GM12878 (cell line): ENCODE data around the gene MRPL33. TPM values are rescaled to one million over a fixed set of nuclear protein-coding genes. Genes with fewer than 3 reads are reported as not detected.

Experiments used
- ATAC-seq: fragments of 200-7000 bp; cut with Tn5 transposase; 3 replicates; pipeline ENCODE4 v1.9.1; 2020; ENCODE audit warnings: mild to moderate bottlenecking, moderate library complexity
- BruUV-seq: library from RNA; stranded (reverse); fragments of 400-500 nt; replicated peaks from 2 replicates; lab custom pipeline; 2021; lab: Mats Ljungman, UMichigan
- CTCF ChIA-PET: fragments of 300-600 bp; sonication (Branson Sonifier 250); formaldehyde crosslinking; extraction: SDS; loops from one replicate; lab custom pipeline; 2021; ENCODE audit warnings: inconsistent platforms; lab: Yijun Ruan, JAX
- POLR2A ChIA-PET: fragments of 350-600 bp; formaldehyde crosslinking; extraction: SDS; loops from one replicate; lab custom pipeline; 2021; ENCODE audit warnings: inconsistent platforms; lab: Charles Lee
- RAD21 ChIA-PET: fragments of 300-600 bp; sonication (Branson Sonifier 250); formaldehyde crosslinking; loops from one replicate; lab custom pipeline; 2023; ENCODE audit warnings: antibody characterized with exemption; ENCODE audit not compliant: unreplicated experiment; lab: Charles Lee
- SMC1A ChIA-PET: fragments of 300-600 bp; sonication (Branson Sonifier 250); formaldehyde crosslinking; loops from one replicate; lab custom pipeline; 2023; ENCODE audit not compliant: unreplicated experiment, uncharacterized antibody; lab: Charles Lee
- DNase-seq: peaks from one replicate; pipeline ENCODE4 v3.0.0-alpha.2; 2011; ENCODE audit warnings: low read depth, low spot score
- FAIRE-seq: peaks from 3 replicates; lab custom pipeline; 2011; peaks lifted over from hg19 to GRCh38; lab: Jason Lieb, UNC
- H2AFZ ChIP-seq: 2 replicates; pipeline ENCODE4 v1.6.0; 2011; ENCODE audit warnings: low read depth, low read length, control low read depth; ENCODE audit not compliant: control insufficient read depth
- H3K27ac ChIP-seq: 2 replicates; pipeline ENCODE4 v1.5.1; 2011; ENCODE audit warnings: control low read depth; ENCODE audit not compliant: control insufficient read depth, insufficient read depth
- H3K27me3 ChIP-seq, 2 experiments: replicated peaks in 1 of 2; 2 replicates each; pipeline versions ENCODE4 v1.6.0 to v1.6.1; 2011; ENCODE audit warnings: low read length in 1 of 2; ENCODE audit not compliant: control insufficient read depth in 2 of 2, insufficient read depth in 2 of 2
- H3K36me3 ChIP-seq, 2 experiments: 2 replicates each; pipeline ENCODE4 v1.5.1; 2011; ENCODE audit warnings: low read length in 1 of 2; ENCODE audit not compliant: control insufficient read depth in 2 of 2, insufficient read depth in 2 of 2
- H3K4me1 ChIP-seq: 2 replicates; pipeline ENCODE4 v1.6.1; 2011; ENCODE audit warnings: mild to moderate bottlenecking, low read length, moderate library complexity, mixed read lengths; ENCODE audit not compliant: control insufficient read depth, insufficient read depth
- H3K4me2 ChIP-seq: 2 replicates; pipeline ENCODE4 v1.6.0; 2011; ENCODE audit warnings: control low read depth; ENCODE audit not compliant: control insufficient read depth, insufficient read depth
- H3K4me3 ChIP-seq: fragments of 200-600 bp; sonication (generic); 2 replicates; pipeline ENCODE4 v1.5.1; 2016
- H3K79me2 ChIP-seq: 2 replicates; pipeline ENCODE4 v1.6.0; 2011; ENCODE audit warnings: low read length; ENCODE audit not compliant: control insufficient read depth, insufficient read depth
- H3K9ac ChIP-seq: 2 replicates; pipeline ENCODE4 v1.8.0; 2011; ENCODE audit warnings: low read length, control low read depth, mixed read lengths; ENCODE audit not compliant: control insufficient read depth, insufficient read depth
- H3K9me3 ChIP-seq: replicated peaks from 3 replicates; pipeline ENCODE4 v1.5.1; 2011; ENCODE audit warnings: mild to moderate bottlenecking, low read length; ENCODE audit not compliant: control insufficient read depth, insufficient read depth
- H4K20me1 ChIP-seq: 2 replicates; pipeline ENCODE4 v1.6.0; 2011; ENCODE audit not compliant: control insufficient read depth, insufficient read depth
- BACH1 ChIP-seq: fragments of 450-650 bp; IDR thresholded peaks from 2 replicates; pipeline ENCODE4 v1.6.1; 2017; ENCODE audit warnings: mild to moderate bottlenecking, borderline replicate concordance
- FOS ChIP-seq: IDR thresholded peaks from 3 replicates; pipeline ENCODE4 v1.6.1; 2011; ENCODE audit warnings: borderline replicate concordance; ENCODE audit not compliant: insufficient read length; ENCODE audit errors: extremely low read depth
- GABPA ChIP-seq: IDR thresholded peaks from 2 replicates; pipeline ENCODE4 v1.6.1; 2014; ENCODE audit warnings: antibody characterized with exemption, low read depth, mild to moderate bottlenecking, inconsistent platforms
- KDM1A ChIP-seq: fragments of 200-600 bp; sonication (generic); IDR thresholded peaks from 2 replicates; pipeline ENCODE4 v1.6.1; 2016; ENCODE audit warnings: borderline replicate concordance
- LARP7 ChIP-seq: fragments of 450-650 bp; IDR thresholded peaks from 2 replicates; pipeline ENCODE4 v1.6.1; 2017; ENCODE audit warnings: mild to moderate bottlenecking
- NFYA ChIP-seq: IDR thresholded peaks from 2 replicates; pipeline ENCODE4 v1.6.1; 2011; ENCODE audit warnings: low read depth, mild to moderate bottlenecking, low read length, improper control_type of control experiment, borderline replicate concordance
- RAD51 ChIP-seq: fragments of 450-650 bp; IDR thresholded peaks from 2 replicates; pipeline ENCODE4 v1.6.1; 2016; ENCODE audit warnings: moderate library complexity, mild to moderate bottlenecking, inconsistent platforms
- RB1 ChIP-seq: fragments of 450-650 bp; formaldehyde crosslinking; IDR thresholded peaks from 2 replicates; pipeline ENCODE4 v1.6.1; 2017; ENCODE audit warnings: mild to moderate bottlenecking, borderline replicate concordance
- TAF1 ChIP-seq: IDR thresholded peaks from 2 replicates; pipeline ENCODE4 v1.6.1; 2011; ENCODE audit warnings: mild to moderate bottlenecking, low read depth, low read length, borderline replicate concordance
- TARDBP ChIP-seq: IDR thresholded peaks from 2 replicates; pipeline ENCODE4 v1.6.1; 2016; ENCODE audit warnings: borderline replicate concordance
- TBL1XR1 ChIP-seq: IDR thresholded peaks from 2 replicates; pipeline ENCODE4 v1.6.1; 2012; ENCODE audit warnings: low read depth, low read length, improper control_type of control experiment
- TCF7 ChIP-seq: IDR thresholded peaks from 2 replicates; pipeline ENCODE4 v1.6.1; 2014; ENCODE audit warnings: antibody characterized with exemption, borderline replicate concordance
- WGBS: methylation state at CpG from one replicate; pipeline ENCODE4 v1.1.6; 2016; ENCODE audit warnings: low lambda C conversion rate; ENCODE audit not compliant: insufficient replicate concordance, insufficient coverage; ENCODE audit errors: missing lambda C conversion rate; 5-methylcytosine and 5-hydroxymethylcytosine counted together
- in situ Hi-C: fragments of 300-500 bp; cut with MboI; formaldehyde crosslinking; loops from 9 replicates; pipeline ENCODE4 v1.14.3; 2018; ENCODE audit warnings: mixed read lengths
- intact Hi-C: fragments of 100-400 bp; cut with micrococcal nuclease; formaldehyde crosslinking; loops from one replicate; pipeline ENCODE4 v1.14.2; 2022; ENCODE audit not compliant: unreplicated experiment
- polyA plus RNA-seq, 11 experiments: library from polyadenylated mRNA; depleted of rRNA in 4 of 11; unstranded in 6 of 11; stranded (reverse) in 5 of 11; fragments of >200 nt; fragmentation: Nextera tagmentation in 4 of 11; fragmentation: Illumina TruSeq in 1 of 11; extraction: Ambion mirVana in 4 of 11; extraction: Trizol in 1 of 11; gene quantifications; 1 replicate in 1 of 11; 2 replicates in 10 of 11; pipeline versions ENCODE4 v1.2.1 to v1.2.3, GENCODE V29; 2011 to 2016; ENCODE audit warnings: inconsistent platforms in 2 of 11, missing spikeins in 2 of 11, low read depth in 1 of 11
- total RNA-seq, 4 experiments: library from RNA; depleted of rRNA in 3 of 4; stranded (reverse); fragments of >200 nt in 3 of 4; fragmentation: Illumina TruSeq in 1 of 4; extraction: Trizol in 1 of 4; gene quantifications; 2 replicates each; pipeline versions ENCODE4 v1.2.1 to v1.2.3, GENCODE V29; 2013 to 2021
- TF ChIP-seq, protein P1 (sequence below): fragments of 450-650 bp; IDR thresholded peaks from 2 replicates; pipeline ENCODE4 v1.6.1; 2014; ENCODE audit warnings: mild to moderate bottlenecking
- TF ChIP-seq, protein P2 (sequence below): IDR thresholded peaks from 2 replicates; pipeline ENCODE4 v1.6.1; 2011; ENCODE audit warnings: low read depth, mild to moderate bottlenecking, low read length, moderate library complexity, borderline replicate concordance; ENCODE audit errors: extremely low read depth
- TF ChIP-seq, protein P3 (sequence below): fragments of 450-650 bp; IDR thresholded peaks from 2 replicates; pipeline ENCODE4 v1.6.1; 2016; ENCODE audit warnings: mild to moderate bottlenecking, moderate library complexity, borderline replicate concordance
- TF ChIP-seq, protein P4 (sequence below): IDR thresholded peaks from 2 replicates; pipeline ENCODE4 v1.6.1; 2011; ENCODE audit warnings: borderline replicate concordance, low read depth, mild to moderate bottlenecking, moderate library complexity, mixed read lengths, low read length; ENCODE audit not compliant: insufficient read depth; ENCODE audit errors: extremely low read length

Gene MRPL33
- total and polyA plus RNA-seq, 10 of the 15 experiments (the other 5 are each of a cell fraction or from before 2014, with no cell fraction given) = 50.1 to 318 (median 160) TPM

DNA sequence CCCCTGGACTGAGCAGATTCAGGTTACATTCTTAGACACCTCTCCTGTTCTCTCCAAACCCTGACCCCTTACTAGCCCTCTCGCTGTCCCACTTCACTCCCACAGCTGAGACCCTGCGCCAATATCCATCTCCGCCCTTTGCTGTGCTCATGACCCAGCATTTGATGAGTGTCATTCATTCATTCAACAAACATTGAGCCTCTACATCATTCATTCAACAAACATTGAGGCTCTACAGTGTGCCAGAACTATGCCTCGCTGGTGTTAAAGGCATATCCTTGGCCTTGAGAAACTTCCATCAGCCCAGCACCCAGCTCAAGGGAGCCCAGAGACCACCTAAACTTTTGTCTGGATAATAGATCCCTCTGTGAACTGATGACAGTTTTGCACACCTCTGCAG, 41.9 kb upstream of the MRPL33 start:
- Histone ChIP-seq H4K20me1 (no peaks in the 10 kb centered on the region), H3K4me2 (no peak overlapping the region), H3K9me3 (no peaks in the 10 kb centered on the region; the same call in 2 of the 3 replicates), H3K36me3 (no peaks in the 10 kb centered on the region), H3K79me2 (no peaks in the 10 kb centered on the region), H3K9ac (no peak overlapping the region), H3K27ac (no peak overlapping the region), H2AFZ (no peak overlapping the region), H3K4me3 (no peak overlapping the region), H3K4me1 (peaks cover 3% of the 10 kb centered on the region; the same call in 1 of the 2 replicates), H3K27me3 (no peaks in the 10 kb centered on the region)
- 64% methylated on average over 4 of the region's 4 CpGs for WGBS
- TF ChIP-seq TBL1XR1 (no peak), LARP7 (no peak), TAF1 (no peak), BACH1 (no peak), RB1 (no peak), RAD51 (no peak), TCF7 (no peak), NFYA (no peak), FOS (no peak), KDM1A (no peak), GABPA (no peak), TARDBP (no peak)
- TF ChIP-seq, protein P1, sequence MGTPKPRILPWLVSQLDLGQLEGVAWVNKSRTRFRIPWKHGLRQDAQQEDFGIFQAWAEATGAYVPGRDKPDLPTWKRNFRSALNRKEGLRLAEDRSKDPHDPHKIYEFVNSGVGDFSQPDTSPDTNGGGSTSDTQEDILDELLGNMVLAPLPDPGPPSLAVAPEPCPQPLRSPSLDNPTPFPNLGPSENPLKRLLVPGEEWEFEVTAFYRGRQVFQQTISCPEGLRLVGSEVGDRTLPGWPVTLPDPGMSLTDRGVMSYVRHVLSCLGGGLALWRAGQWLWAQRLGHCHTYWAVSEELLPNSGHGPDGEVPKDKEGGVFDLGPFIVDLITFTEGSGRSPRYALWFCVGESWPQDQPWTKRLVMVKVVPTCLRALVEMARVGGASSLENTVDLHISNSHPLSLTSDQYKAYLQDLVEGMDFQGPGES = no peak
- TF ChIP-seq, protein P2, sequence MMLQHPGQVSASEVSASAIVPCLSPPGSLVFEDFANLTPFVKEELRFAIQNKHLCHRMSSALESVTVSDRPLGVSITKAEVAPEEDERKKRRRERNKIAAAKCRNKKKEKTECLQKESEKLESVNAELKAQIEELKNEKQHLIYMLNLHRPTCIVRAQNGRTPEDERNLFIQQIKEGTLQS = no peak
- TF ChIP-seq, protein P3, sequence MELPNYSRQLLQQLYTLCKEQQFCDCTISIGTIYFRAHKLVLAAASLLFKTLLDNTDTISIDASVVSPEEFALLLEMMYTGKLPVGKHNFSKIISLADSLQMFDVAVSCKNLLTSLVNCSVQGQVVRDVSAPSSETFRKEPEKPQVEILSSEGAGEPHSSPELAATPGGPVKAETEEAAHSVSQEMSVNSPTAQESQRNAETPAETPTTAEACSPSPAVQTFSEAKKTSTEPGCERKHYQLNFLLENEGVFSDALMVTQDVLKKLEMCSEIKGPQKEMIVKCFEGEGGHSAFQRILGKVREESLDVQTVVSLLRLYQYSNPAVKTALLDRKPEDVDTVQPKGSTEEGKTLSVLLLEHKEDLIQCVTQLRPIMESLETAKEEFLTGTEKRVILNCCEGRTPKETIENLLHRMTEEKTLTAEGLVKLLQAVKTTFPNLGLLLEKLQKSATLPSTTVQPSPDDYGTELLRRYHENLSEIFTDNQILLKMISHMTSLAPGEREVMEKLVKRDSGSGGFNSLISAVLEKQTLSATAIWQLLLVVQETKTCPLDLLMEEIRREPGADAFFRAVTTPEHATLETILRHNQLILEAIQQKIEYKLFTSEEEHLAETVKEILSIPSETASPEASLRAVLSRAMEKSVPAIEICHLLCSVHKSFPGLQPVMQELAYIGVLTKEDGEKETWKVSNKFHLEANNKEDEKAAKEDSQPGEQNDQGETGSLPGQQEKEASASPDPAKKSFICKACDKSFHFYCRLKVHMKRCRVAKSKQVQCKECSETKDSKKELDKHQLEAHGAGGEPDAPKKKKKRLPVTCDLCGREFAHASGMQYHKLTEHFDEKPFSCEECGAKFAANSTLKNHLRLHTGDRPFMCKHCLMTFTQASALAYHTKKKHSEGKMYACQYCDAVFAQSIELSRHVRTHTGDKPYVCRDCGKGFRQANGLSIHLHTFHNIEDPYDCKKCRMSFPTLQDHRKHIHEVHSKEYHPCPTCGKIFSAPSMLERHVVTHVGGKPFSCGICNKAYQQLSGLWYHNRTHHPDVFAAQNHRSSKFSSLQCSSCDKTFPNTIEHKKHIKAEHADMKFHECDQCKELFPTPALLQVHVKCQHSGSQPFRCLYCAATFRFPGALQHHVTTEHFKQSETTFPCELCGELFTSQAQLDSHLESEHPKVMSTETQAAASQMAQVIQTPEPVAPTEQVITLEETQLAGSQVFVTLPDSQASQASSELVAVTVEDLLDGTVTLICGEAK = no peak
- TF ChIP-seq, protein P4, sequence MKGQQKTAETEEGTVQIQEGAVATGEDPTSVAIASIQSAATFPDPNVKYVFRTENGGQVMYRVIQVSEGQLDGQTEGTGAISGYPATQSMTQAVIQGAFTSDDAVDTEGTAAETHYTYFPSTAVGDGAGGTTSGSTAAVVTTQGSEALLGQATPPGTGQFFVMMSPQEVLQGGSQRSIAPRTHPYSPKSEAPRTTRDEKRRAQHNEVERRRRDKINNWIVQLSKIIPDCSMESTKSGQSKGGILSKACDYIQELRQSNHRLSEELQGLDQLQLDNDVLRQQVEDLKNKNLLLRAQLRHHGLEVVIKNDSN = no peak
- ChIA-PET CTCF (interaction anchor here (1.4 to 1.8 kb wide), 2 partner anchors 12 to 46 kb away, joined by 4 to 6 read pairs; no protein-coding TSS in a partner anchor), POLR2A (no interaction called here), RAD21 (no interaction called here), SMC1A (interaction anchor here (1.2 kb wide), 1 partner anchor 104 kb away, joined by 3 read pairs; no protein-coding TSS in a partner anchor)
- FAIRE-seq = no peak
- in situ Hi-C loops = no loop called here
- no TSS peak for BruUV-seq
- ATAC-seq = no peak
- intact Hi-C loops = no loop called here
- DNase-seq = no peak
